Stimulated activated naive B cell treated with anti-CD40 and anti-IgM and Interleukin-4, amounts not matched to agents 10 μg/mL and 1 μg/mL and 100 μg/mL, for 72 hours (primary cell): ENCODE measurements around the gene PMF1.
"Not testable (repeated sequence)": the region's sequence is repeated elsewhere in the genome, so short reads cannot be mapped to it uniquely, and the experiment has no call there.

Experiments
- ATAC-seq, 2 donors: fragments of 150-1000 bp; cut with Tn5 transposase; replicated peaks; 2 replicates each; pipeline ENCODE4 v1.10.0; 2021; ENCODE audit warnings: moderate library complexity in 1 of 2
- DNase-seq: peaks from one replicate; pipeline ENCODE4 v3.0.0; 2021
- H3K27ac Mint-ChIP-seq: one replicate; pipeline ENCODE4 v1.8.0; 2022; ENCODE audit warnings: mild to moderate bottlenecking, mixed read lengths
- H3K27me3 Mint-ChIP-seq, 2 donors: one replicate each; pipeline ENCODE4 v1.8.0; 2022; ENCODE audit warnings: mixed read lengths in 2 of 2
- H3K36me3 Mint-ChIP-seq, 2 donors: one replicate each; pipeline ENCODE4 v1.8.0; 2022; ENCODE audit warnings: mixed read lengths in 2 of 2, mild to moderate bottlenecking in 1 of 2
- H3K4me1 Mint-ChIP-seq, 2 donors: one replicate each; pipeline ENCODE4 v1.8.0; 2022; ENCODE audit warnings: mixed read lengths in 2 of 2, mild to moderate bottlenecking in 1 of 2
- H3K4me3 Mint-ChIP-seq, 2 donors: one replicate each; pipeline ENCODE4 v1.8.0; 2022; ENCODE audit warnings: mild to moderate bottlenecking in 2 of 2, mixed read lengths in 2 of 2, moderate library complexity in 1 of 2
- H3K9me3 Mint-ChIP-seq, 2 donors: one replicate each; pipeline ENCODE4 v1.8.0; 2022; ENCODE audit warnings: mixed read lengths in 2 of 2, mild to moderate bottlenecking in 1 of 2

PMF1 gene

DNA sequence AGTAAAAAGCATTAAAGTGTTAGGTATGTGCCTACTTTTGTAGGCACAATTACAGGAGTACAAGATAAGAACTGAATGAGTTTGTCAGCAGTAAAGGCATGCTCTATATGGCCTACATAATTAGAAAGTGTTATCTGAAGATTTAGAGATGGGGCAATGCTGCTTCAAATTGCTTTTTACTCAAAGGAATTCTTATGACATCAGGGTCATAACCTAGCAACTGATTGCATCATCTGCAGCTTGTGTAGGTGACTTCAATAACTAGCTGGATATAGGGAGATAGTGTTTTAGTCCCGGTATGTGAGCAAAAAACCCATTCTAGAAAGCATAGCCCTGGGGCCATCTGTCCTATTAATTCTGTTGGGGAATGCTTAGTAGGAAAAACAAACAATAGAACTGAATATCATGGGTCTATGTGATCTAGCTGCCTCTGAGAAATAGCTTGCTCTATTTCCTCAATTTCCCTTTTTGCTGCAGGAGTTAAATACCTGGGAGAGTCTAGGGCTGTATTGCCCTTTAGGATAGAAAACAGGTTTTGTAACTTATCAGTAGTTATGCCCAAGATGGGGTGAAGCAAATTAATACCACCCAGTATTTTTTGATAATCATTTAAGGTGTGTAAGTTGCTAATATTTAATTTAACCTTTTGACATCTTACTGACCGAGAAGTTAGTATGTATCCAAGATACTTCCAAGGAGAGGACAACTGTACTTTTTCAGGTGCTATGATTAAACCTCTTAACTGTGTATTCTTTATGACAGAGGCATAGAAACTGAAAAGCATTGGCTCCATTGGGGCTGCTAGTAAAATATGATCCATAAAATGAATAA is 26.2 kb upstream of the PMF1 start:
- not testable (repeated sequence) for H3K4me3 Mint-ChIP-seq, H3K27ac Mint-ChIP-seq, H3K4me1 Mint-ChIP-seq, H3K27me3 Mint-ChIP-seq, H3K36me3 Mint-ChIP-seq, DNase-seq, ATAC-seq, H3K9me3 Mint-ChIP-seq

DNA sequence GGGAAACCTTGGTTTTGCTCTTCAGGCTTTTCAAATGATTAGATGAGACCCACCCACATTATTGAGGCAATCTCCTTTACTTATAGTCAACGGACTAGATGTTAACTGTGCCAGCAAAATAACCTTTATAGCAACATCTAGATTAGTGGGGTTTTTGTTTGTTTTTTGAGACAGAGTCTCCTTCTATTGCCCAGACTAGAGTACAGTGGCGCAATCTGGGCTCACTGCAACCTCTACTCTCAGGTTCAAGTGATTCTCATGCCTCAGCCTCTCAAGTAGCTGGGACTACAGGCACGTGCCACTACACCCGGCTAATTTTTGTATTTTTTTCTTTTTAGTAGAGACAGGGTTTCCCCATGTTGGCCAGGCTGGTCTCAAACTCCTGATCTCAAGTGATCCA is 22.5 kb upstream of the PMF1 start:
- Mint-ChIP-seq H3K36me3 (peaks cover 10 to 12% of the 10 kb centered on the region in 2 donors), H3K4me1 (peaks cover 13 to 25% of the 10 kb centered on the region in 2 donors)
- H3K27ac Mint-ChIP-seq, ATAC-seq, H3K4me3 Mint-ChIP-seq, DNase-seq, H3K27me3 Mint-ChIP-seq, H3K9me3 Mint-ChIP-seq: not testable (repeated sequence)

DNA sequence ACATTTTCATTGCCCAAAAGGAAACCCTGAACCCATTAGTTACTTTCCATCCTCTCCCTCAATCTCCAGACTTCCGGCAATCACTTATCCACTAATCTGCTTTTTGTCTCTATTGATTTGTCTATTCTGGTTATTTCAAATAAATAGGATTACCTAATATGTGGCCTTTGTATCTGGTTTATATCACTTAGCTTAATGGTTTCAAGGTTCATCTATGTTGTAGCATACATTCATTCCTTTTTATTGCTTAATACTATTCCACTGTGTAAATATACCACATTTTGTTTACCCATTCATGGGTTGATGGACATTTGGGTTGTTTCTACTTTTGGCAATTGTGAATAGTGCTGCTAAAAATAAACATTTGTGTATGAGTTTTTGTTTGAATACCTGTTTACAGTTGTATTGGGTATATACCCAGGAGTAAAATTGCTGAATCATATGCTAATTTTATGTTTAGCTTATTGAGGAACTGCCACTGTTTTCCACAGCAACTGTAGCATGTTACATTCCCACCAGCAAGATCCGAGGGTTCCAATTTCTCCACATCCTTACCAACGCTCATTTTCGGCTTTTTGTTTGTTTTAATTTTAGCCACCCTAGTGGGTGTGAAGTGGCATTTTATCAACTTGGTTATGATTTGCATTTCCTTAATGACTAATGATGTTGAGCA is 21.4 kb upstream of the PMF1 start:
- no peak overlapping the region for H3K4me3 Mint-ChIP-seq
- ATAC-seq (no peak), DNase-seq (no peak)
- no peak overlapping the region for H3K27ac Mint-ChIP-seq
- peaks cover 0 to 2% of the 10 kb centered on the region in 2 donors for H3K9me3 Mint-ChIP-seq
- H3K27me3 Mint-ChIP-seq, result no peaks in the 10 kb centered on the region
- peaks cover 18 to 35% of the 10 kb centered on the region in 2 donors for H3K4me1 Mint-ChIP-seq
- H3K36me3 Mint-ChIP-seq, result peaks cover 16 to 21% of the 10 kb centered on the region in 2 donors

DNA sequence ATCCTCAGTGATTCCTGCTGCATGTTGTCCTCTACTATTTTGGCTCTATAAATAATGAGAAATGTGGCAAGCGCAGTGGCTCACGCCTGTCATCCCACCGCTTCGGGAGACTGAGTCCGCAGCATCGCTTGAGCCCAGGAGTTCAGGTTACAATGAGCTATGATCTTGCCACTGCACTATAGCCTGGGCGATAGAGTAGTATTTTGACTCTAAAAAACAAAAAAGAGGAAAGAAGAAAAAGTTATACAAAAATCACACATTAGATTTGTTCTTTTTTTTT is 19.7 kb upstream of the PMF1 start:
- Mint-ChIP-seq H3K4me1 (peaks cover 24 to 40% of the 10 kb centered on the region in 2 donors), H3K27ac (peak overlapping the region; percentile 98), H3K9me3 (peaks cover 0 to 2% of the 10 kb centered on the region in 2 donors), H3K4me3 (peak overlapping the region; percentile 90 to 96), H3K36me3 (peaks cover 20 to 28% of the 10 kb centered on the region in 2 donors), H3K27me3 (no peaks in the 10 kb centered on the region)
- ATAC-seq, result no peak
- no peak for DNase-seq

DNA sequence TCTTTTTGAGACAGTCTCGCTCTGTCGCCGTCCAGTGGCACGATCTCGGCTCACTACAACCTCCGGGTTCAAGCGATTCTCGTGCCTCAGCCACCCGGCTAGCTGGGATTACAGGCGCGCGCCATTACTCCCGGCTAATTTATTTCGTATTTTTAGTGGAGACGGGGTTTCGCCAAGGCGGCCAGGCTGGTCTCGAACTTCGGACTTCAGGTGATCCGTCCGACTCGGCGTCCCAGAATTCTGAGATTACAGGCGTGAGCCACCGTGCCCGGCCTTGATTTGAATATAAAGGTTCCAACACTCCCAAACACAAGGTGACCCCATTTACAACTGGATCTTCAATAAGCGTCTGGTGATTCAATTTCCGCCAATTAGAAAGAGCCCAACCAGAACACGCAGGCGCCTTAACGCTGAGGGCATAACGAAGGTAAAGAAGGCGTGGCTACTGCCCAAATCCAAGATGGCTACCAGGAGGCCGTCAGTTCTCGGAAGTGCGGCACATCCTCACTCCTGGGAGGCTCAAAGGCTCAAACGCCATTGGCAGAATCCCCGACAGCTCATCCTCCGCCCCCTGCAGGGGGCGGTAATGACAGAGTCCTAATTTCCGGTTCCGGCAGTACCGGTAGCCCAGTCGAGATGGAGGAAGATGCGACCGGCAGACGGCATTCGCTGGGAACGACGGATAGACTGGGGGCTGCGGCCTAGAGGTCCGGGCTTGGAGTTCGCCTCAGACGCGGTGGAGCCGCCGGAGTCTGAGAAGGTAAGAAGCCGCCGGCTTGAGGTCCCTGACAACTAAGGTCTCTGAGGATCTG is 19.1 kb upstream of the PMF1 start, which contains the start of gene SLC25A44:
Gene SLC25A44 (plus strand): TSS at position 617 of the 812 bp plus-strand sequence. CDS start 5,744 bp downstream, outside the sequence.
- Mint-ChIP-seq H3K27me3 (no peaks in the 10 kb centered on the region), H3K27ac (peak within 1 kb of the TSS; percentile 98), H3K4me3 (peak within 1 kb of the TSS; percentile 90 to 96), H3K4me1 (peaks cover 27 to 45% of the 10 kb centered on the region in 2 donors), H3K36me3 (peaks cover 20 to 28% of the 10 kb centered on the region in 2 donors), H3K9me3 (peaks cover 0 to 2% of the 10 kb centered on the region in 2 donors)
- ATAC-seq (peak; percentile 95 to 97), DNase-seq (peak; percentile 98)

DNA sequence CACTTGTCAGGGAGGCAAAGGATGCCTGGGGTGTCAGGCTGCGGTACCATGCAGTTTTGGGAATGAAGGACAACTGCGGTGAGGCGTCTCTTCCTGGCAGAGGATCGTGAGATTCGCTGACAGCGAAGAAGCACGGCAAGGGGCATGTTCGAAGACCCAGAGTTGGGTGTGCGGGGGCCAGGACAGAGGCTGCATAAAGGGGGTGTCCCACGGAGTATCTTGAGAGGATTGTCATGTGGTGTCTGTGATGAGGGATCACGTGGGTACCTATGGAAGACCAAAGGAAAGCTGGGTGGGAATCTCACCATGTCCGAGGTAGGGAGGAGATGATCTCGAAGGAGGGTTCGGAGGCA is 18.5 kb upstream of the PMF1 start:
- Mint-ChIP-seq H3K27ac (peak overlapping the region; percentile 98), H3K27me3 (no peaks in the 10 kb centered on the region), H3K4me3 (peak overlapping the region; percentile 90 to 96), H3K4me1 (peaks cover 33 to 51% of the 10 kb centered on the region in 2 donors), H3K36me3 (peaks cover 23 to 30% of the 10 kb centered on the region in 2 donors), H3K9me3 (no peaks in the 10 kb centered on the region)
- ATAC-seq (peak in 1 of 2 donors; percentile 3), DNase-seq (no peak)

DNA sequence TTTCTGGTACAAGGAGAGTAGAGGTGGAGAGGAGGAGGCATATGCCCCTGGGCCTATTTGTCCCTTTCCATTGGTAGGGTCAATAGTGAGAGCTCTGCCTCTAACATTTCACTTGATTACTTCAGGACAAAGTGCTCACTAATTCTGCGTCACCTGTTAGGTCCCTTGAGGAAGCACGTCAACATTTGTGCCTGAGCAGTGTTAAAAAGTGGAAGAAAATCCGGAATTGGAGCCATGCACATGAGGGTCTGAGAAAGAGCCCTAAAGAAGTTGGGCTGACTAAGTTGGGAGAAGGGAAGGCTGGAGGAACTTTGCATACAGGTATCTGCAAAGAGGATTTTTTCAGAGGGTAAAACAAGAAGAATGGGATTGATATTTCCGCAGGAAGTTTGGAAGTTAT is 17.0 kb upstream of the PMF1 start:
- no peak overlapping the region for H3K27ac Mint-ChIP-seq
- ATAC-seq, result no peak
- H3K27me3 Mint-ChIP-seq, result no peaks in the 10 kb centered on the region

DNA sequence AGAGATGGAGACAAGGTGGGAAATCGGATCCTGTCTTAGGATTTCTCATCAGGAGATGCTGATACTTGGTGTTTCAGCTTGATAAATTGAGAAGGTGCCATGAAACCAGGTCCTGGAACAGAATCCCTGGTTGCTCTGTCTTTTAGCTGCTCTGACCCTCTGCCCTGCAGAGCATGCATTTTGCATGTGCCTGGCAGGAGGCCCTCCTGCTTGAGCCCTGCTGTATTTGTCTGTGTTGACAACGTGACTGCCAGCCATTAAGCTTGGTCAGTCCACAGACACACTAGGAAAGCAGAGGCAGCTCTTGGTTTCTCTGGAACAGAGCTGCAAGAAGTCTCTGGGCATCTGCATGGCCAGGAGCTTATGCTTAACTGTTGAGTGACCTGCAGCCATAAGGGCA is 16.4 kb upstream of the PMF1 start:
- ATAC-seq (no peak), DNase-seq (no peak)
- Mint-ChIP-seq H3K27ac (no peak overlapping the region), H3K27me3 (no peaks in the 10 kb centered on the region), H3K4me1 (peaks cover 46 to 64% of the 10 kb centered on the region in 2 donors), H3K9me3 (no peaks in the 10 kb centered on the region), H3K4me3 (no peak overlapping the region), H3K36me3 (peaks cover 36 to 40% of the 10 kb centered on the region in 2 donors)

More for the DNA sequence above, 17.0 kb upstream of the PMF1 start:
- Mint-ChIP-seq H3K9me3 (no peaks in the 10 kb centered on the region), H3K36me3 (peaks cover 36 to 40% of the 10 kb centered on the region in 2 donors), H3K4me3 (peak overlapping the region; percentile 21 to 90), H3K4me1 (peaks cover 46 to 64% of the 10 kb centered on the region in 2 donors)
- DNase-seq, result no peak

DNA sequence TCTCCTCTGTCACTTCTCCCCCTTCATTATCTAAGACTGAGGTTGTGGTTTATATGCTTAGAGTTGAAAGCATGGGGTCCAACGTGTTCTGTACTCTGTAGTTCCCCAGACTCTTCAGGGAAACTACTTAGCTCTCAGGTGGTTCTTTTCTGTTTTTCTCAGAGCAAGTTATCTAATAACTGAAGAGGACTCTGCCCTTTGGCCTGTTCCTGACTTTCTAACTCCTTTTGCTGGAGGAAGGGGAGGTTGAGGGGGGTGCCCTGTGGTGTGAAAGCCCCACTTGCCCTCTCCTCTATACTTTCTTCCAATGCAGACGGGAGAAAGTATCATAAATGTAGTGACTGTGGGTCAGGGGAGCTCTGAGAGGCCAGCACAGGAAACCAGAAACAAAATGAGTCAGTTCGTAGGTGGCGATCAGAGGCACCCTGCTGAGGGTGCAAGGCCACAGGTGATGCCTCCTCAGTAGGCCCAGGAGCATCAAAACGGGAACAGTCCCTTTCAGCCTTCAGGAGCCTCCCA is 13.9 kb upstream of the PMF1 start:
- H3K27ac Mint-ChIP-seq, result peak overlapping the region; percentile 88
- peak overlapping the region; percentile 35 to 49 for H3K4me3 Mint-ChIP-seq
- H3K27me3 Mint-ChIP-seq, result no peaks in the 10 kb centered on the region
- H3K9me3 Mint-ChIP-seq, result no peaks in the 10 kb centered on the region
- DNase-seq, result no peak
- peaks cover 32 to 38% of the 10 kb centered on the region in 2 donors for H3K36me3 Mint-ChIP-seq
- H3K4me1 Mint-ChIP-seq, result peaks cover 38 to 51% of the 10 kb centered on the region in 2 donors
- peak; percentile 71 to 78 for ATAC-seq

DNA sequence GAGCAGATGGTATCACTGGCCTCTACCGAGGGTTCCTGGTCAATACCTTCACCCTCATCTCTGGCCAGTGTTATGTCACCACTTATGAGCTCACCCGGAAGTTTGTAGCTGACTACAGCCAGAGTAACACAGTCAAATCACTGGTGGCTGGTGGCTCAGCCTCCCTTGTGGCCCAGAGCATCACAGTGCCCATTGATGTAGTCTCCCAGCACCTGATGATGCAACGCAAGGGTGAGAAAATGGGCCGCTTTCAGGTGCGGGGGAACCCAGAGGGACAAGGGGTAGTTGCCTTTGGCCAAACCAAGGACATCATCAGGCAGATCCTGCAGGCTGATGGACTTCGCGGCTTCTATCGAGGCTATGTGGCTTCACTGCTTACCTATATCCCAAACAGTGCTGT is 12.8 kb upstream of the PMF1 start:
- Mint-ChIP-seq H3K9me3 (no peaks in the 10 kb centered on the region), H3K4me1 (peaks cover 35 to 41% of the 10 kb centered on the region in 2 donors), H3K36me3 (peaks cover 27 to 32% of the 10 kb centered on the region in 2 donors), H3K27me3 (no peaks in the 10 kb centered on the region), H3K27ac (peak overlapping the region; percentile 21), H3K4me3 (no peak overlapping the region)
- no peak for DNase-seq
- no peak for ATAC-seq

DNA sequence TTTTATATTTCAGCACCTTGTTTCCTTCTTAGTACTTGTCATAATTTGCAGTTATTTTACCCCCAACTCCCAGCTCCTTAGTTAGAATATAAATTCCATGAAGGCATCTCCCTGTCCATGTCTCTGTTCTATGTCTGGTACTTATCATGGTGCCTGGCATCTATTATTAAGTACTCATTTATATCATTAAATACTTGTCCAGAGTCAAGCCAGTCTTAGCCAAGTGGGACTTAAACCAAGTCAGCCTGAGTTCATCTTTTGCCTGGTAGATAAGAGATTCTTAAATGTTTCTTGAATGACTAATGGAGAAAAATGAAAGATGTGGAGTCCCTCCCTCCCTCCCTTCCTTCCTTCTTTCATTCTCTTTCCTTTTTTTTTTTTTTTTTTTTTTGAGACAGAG is 9.5 kb upstream of the PMF1 start:
- DNase-seq, result no peak
- no peak for ATAC-seq
- peaks cover 23 to 24% of the 10 kb centered on the region in 2 donors for H3K4me1 Mint-ChIP-seq
- H3K9me3 Mint-ChIP-seq, result no peaks in the 10 kb centered on the region
- no peaks in the 10 kb centered on the region for H3K27me3 Mint-ChIP-seq
- H3K27ac Mint-ChIP-seq, result no peak overlapping the region
- H3K36me3 Mint-ChIP-seq, result peaks cover 26 to 31% of the 10 kb centered on the region in 2 donors
- no peak overlapping the region for H3K4me3 Mint-ChIP-seq

DNA sequence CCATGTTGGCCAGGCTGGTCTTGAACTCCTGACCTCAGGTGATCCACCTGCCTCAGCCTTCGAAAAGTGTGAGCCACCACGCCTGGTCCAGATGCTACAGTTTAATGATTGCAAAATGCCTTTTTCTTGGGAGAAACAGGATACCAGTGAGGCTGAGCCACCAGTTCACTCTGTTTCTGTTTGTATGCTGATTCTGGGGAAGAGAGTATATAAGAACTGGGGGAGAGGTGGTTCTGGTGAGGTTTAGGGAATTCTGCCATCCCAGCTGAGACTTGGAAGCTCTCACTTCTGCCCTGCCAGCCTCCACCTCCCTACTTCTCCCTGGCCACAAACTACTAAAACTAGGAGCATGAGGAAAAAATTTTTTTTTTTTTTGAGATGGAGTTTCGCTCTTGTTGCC is 8.1 kb upstream of the PMF1 start:
- Mint-ChIP-seq H3K36me3 (peaks cover 26 to 37% of the 10 kb centered on the region in 2 donors), H3K9me3 (no peaks in the 10 kb centered on the region), H3K4me1 (peaks cover 9 to 11% of the 10 kb centered on the region in 2 donors), H3K27me3 (no peaks in the 10 kb centered on the region), H3K4me3 (no peak overlapping the region), H3K27ac (no peak overlapping the region)
- no peak for ATAC-seq
- DNase-seq, result no peak

DNA sequence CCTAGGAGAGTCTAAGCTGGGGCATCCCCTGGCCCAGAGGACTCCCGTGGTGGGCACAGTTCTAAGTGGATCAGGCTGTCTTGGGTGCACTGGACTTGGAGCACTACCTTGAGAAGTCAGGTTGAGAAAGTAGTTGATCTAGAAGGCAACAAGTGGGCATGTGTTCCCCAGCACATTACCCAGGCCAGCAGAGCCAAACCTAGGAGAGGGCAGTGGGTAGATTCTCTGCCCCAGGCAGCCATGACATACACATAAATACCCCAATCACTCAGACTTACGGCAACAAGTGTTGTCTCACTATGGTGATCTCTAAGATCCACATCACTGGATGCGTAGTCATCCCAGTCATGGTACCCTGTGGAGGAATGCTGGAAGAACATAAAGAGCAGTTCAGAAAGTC is 1.6 kb upstream of the PMF1 start:
- Mint-ChIP-seq H3K27ac (no peak overlapping the region), H3K27me3 (no peaks in the 10 kb centered on the region), H3K9me3 (no peaks in the 10 kb centered on the region), H3K4me1 (peaks cover 8 to 19% of the 10 kb centered on the region in 2 donors), H3K4me3 (no peak overlapping the region), H3K36me3 (peaks cover 31 to 42% of the 10 kb centered on the region in 2 donors)
- no peak for DNase-seq
- no peak for ATAC-seq

DNA sequence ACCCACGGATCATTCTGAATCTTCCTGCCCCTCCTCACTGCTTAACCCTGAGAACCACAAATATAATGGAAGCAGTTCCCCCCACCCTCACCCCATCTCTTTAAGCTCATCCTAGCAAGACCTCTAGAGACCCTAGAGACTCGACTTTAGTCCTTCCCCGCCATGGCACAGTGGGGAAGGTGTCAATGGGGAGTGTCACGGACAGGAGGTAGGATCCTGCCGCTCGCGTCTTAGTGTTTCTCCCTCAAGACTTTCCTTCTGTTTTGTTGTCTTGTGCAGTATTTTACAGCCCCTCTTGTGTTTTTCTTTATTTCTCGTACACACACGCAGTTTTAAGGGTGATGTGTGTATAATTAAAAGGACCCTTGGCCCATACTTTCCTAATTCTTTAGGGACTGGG is 677 bp upstream of the PMF1 start:
- ATAC-seq (no peak), DNase-seq (no peak)
- peaks cover 31 to 42% of the 10 kb centered on the region in 2 donors for H3K36me3 Mint-ChIP-seq
- H3K4me1 Mint-ChIP-seq, result peaks cover 8 to 19% of the 10 kb centered on the region in 2 donors
- H3K9me3 Mint-ChIP-seq, result no peaks in the 10 kb centered on the region
- H3K27ac Mint-ChIP-seq, result peak overlapping the region; percentile 99
- H3K27me3 Mint-ChIP-seq, result no peaks in the 10 kb centered on the region
- peak overlapping the region; percentile 91 to 98 for H3K4me3 Mint-ChIP-seq
